HG02852 (cell line): ENCODE results near the gene TASOR2.

Source experiments
- ATAC-seq: cut with Tn5 transposase; IDR thresholded peaks from one replicate; pipeline ENCODE4 v1.9.1; 2021; ENCODE audit warnings: mild to moderate bottlenecking, moderate library complexity; ENCODE audit not compliant: unreplicated experiment

The TASOR2 gene

GRCh38 chr10:5684318-5684970 lies at the start of gene TASOR2:
TASOR2 (plus strand) TSS chr10:5684838; CDS start chr10:5720643, 35,805 bp downstream.
- peak; percentile 72 for ATAC-seq

GRCh38 chr10:5634918-5635317 lies 49.7 kb upstream of the TASOR2 start:
- ATAC-seq = no peak

- no peak for ATAC-seq
These were observed 46.1 kb upstream of the TASOR2 start for GRCh38 chr10:5638494-5638893.

- ATAC-seq = no peak
These were observed 45.6 kb upstream of the TASOR2 start for GRCh38 chr10:5639066-5639465.

GRCh38 chr10:5640036-5640435 lies 44.6 kb upstream of the TASOR2 start:
- ATAC-seq = no peak

GRCh38 chr10:5640501-5640900 lies 44.1 kb upstream of the TASOR2 start:
- ATAC-seq = no peak

- no peak for ATAC-seq
These were observed 43.1 kb upstream of the TASOR2 start for GRCh38 chr10:5641501-5641900.

GRCh38 chr10:5643346-5644067 lies 41.1 kb upstream of the TASOR2 start:
- ATAC-seq = no peak

GRCh38 chr10:5644930-5645329 lies 39.7 kb upstream of the TASOR2 start:
- no peak for ATAC-seq

- ATAC-seq = peak; percentile 56
These were observed 39.3 kb upstream of the TASOR2 start for GRCh38 chr10:5645375-5645774.

- ATAC-seq = peak; percentile 28
These were observed 38.6 kb upstream of the TASOR2 start for GRCh38 chr10:5645944-5646617.

GRCh38 chr10:5647507-5648240 lies 37.0 kb upstream of the TASOR2 start:
- no peak for ATAC-seq

- ATAC-seq = no peak
These were observed 35.9 kb upstream of the TASOR2 start for GRCh38 chr10:5648494-5649457.

GRCh38 chr10:5649746-5650145 lies 34.9 kb upstream of the TASOR2 start:
- ATAC-seq = no peak

GRCh38 chr10:5650664-5651387 lies 33.8 kb upstream of the TASOR2 start:
- ATAC-seq = no peak

- no peak for ATAC-seq
These were observed 33.3 kb upstream of the TASOR2 start for GRCh38 chr10:5651388-5651764.

- ATAC-seq = no peak
These were observed 31.9 kb upstream of the TASOR2 start for GRCh38 chr10:5652746-5653145.

GRCh38 chr10:5654218-5654755 lies 30.4 kb upstream of the TASOR2 start:
- ATAC-seq = no peak

- no peak for ATAC-seq
These were observed 29.5 kb upstream of the TASOR2 start for GRCh38 chr10:5655121-5655520.
